ENCODE data around the gene IQGAP3. TPM values are rescaled to one million over a fixed set of nuclear protein-coding genes. Genes with fewer than 3 reads are reported as not detected.

Gene IQGAP3
- total and polyA plus RNA-seq, 2 experiments from 2014 or later: 11.9 to 31.8 TPM

- TF ChIP-seq, protein P1, sequence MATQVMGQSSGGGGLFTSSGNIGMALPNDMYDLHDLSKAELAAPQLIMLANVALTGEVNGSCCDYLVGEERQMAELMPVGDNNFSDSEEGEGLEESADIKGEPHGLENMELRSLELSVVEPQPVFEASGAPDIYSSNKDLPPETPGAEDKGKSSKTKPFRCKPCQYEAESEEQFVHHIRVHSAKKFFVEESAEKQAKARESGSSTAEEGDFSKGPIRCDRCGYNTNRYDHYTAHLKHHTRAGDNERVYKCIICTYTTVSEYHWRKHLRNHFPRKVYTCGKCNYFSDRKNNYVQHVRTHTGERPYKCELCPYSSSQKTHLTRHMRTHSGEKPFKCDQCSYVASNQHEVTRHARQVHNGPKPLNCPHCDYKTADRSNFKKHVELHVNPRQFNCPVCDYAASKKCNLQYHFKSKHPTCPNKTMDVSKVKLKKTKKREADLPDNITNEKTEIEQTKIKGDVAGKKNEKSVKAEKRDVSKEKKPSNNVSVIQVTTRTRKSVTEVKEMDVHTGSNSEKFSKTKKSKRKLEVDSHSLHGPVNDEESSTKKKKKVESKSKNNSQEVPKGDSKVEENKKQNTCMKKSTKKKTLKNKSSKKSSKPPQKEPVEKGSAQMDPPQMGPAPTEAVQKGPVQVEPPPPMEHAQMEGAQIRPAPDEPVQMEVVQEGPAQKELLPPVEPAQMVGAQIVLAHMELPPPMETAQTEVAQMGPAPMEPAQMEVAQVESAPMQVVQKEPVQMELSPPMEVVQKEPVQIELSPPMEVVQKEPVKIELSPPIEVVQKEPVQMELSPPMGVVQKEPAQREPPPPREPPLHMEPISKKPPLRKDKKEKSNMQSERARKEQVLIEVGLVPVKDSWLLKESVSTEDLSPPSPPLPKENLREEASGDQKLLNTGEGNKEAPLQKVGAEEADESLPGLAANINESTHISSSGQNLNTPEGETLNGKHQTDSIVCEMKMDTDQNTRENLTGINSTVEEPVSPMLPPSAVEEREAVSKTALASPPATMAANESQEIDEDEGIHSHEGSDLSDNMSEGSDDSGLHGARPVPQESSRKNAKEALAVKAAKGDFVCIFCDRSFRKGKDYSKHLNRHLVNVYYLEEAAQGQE (IDR thresholded peaks at IDR 0.05; ENCODE audit: unreplicated experiment): peak; percentile 59
- no peak for TF ChIP-seq EZH2phosphoT487 (IDR thresholded peaks at IDR 0.05; ENCODE audit: unreplicated experiment)
Observed at GRCh38 chr1:156498432-156499193, 73.8 kb downstream of the IQGAP3 start (continued).

DNA sequence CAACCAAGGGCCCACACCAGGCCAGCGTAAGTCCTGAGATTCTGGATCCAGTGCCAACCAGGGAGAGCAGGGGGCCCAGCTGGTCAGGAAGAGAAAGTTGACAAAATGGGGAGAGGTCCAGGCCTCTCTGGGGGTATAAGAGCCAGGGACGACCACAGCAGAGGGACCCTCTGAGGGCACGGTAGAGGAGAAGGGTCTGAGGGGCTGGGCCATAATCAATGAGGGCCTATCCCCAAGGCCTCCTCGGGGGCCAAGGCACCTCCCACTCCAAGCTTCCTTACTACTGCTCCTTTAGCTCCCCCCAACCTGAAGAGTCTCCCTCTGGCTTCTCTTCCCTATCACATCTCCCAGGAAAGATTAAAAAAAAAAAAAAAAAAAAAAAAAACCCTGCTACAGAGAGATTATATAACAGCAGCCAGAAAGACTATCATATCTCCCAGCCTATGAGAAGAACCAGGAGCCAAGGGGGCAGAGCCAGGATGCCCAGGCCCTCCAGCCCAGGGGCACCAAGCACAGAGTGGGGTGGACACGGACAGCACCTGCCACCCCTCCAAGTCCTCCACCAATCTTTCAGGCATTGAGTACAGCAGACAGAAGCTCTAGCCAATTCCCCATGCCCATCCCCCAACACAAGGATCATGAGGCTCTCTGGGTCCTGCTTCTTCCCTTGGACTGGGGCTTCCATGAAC lies 74.5 kb downstream of the IQGAP3 start:
- no peaks in the 10 kb centered on the region for H3K27me3 ChIP-seq (ENCODE audit: insufficient read depth)
- H3K27ac Mint-ChIP-seq: peak overlapping the region; percentile 18
- H3K27ac ChIP-seq (ENCODE audit: low read depth): no peak overlapping the region
- peaks cover 67% of the 10 kb centered on the region for H3K4me1 ChIP-seq (ENCODE audit: insufficient read depth)
- H3K9me2 ChIP-seq (ENCODE audit: insufficient read depth): no peaks in the 10 kb centered on the region; the same call in 1 of the 2 replicates
- peaks cover 59% of the 10 kb centered on the region for H3K79me2 ChIP-seq (replicated peaks; ENCODE audit: insufficient read depth)
- peak overlapping the region; percentile 91 for H3K4me3 Mint-ChIP-seq
- no peaks in the 10 kb centered on the region for H3K36me3 ChIP-seq (ENCODE audit: insufficient read depth)
- H3K4me1 Mint-ChIP-seq: peaks cover 71% of the 10 kb centered on the region
- peaks cover 6% of the 10 kb centered on the region; the same call in 2 of the 3 replicates for H3K36me3 Mint-ChIP-seq (ENCODE audit: low read depth)
- H3K4me3 ChIP-seq: peak overlapping the region; percentile 98
- H3K9me3 Mint-ChIP-seq: no peaks in the 10 kb centered on the region
- peaks cover 15% of the 10 kb centered on the region for H3F3A ChIP-seq (replicated peaks; ENCODE audit: low read depth)
- peak overlapping the region; percentile 94 for H3K4me2 ChIP-seq
- DNase-seq (ENCODE audit: low spot score) (peak; percentile 43), ATAC-seq (no peak)
- peaks cover 16% of the 10 kb centered on the region for H3K27me3 Mint-ChIP-seq (ENCODE audit: insufficient read depth, low read depth, poor library complexity)
- H2AFZ ChIP-seq: no peak overlapping the region
- H4K20me1 ChIP-seq (replicated peaks; ENCODE audit: insufficient read depth): peaks cover 11% of the 10 kb centered on the region
- TF ChIP-seq, protein P1 (IDR thresholded peaks at IDR 0.05; ENCODE audit: unreplicated experiment): no peak
- no peak for TF ChIP-seq JUNB (IDR thresholded peaks at IDR 0.05; ENCODE audit: unreplicated experiment)
- no peak for TF ChIP-seq CTCF (conservative IDR thresholded peaks at IDR 0.05; ENCODE audit: low read depth in 2 of 2)
- TF ChIP-seq ETS1 (IDR thresholded peaks at IDR 0.05): no peak

Measured in GM23338 (cell line).